ENCODE results near the gene LDB3. TPM values are rescaled to one million over a fixed set of nuclear protein-coding genes. Genes with fewer than 3 reads are reported as not detected.

Gene LDB3
- total RNA-seq, 1 experiment from 2014 or later: 0.03 TPM

DNA sequence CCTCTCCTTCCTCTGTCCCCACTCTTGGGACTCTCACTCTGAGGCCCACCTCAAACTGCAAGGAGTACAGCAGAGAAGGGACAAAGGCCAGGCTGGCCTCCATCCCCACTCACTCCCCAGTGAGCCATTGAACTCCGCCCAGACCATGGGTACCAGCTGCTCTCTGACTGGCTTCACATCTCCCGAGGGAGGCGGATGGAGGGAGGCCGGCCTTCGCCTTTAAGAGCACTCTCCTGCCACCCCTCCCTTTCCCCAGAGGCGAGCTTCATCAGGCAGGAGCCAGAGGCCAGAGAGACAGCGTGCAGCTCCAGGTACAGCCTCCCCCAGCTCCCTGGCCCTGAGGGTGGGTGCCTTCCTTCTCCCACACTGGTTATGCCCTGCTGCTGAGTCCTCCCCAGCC is 1.8 kb upstream of the LDB3 start:
- DNase-seq: no peak
- H3K4me3 ChIP-seq (ENCODE audit: insufficient read depth, low read depth, low read length): no peak overlapping the region
- no peaks in the 10 kb centered on the region; the same call in 1 of the 2 replicates for H3K27me3 ChIP-seq (ENCODE audit: control insufficient read depth, insufficient read depth, low read length)
- H3K36me3 ChIP-seq (replicated peaks; ENCODE audit: control insufficient read depth, insufficient read depth, low read length): no peaks in the 10 kb centered on the region

DNA sequence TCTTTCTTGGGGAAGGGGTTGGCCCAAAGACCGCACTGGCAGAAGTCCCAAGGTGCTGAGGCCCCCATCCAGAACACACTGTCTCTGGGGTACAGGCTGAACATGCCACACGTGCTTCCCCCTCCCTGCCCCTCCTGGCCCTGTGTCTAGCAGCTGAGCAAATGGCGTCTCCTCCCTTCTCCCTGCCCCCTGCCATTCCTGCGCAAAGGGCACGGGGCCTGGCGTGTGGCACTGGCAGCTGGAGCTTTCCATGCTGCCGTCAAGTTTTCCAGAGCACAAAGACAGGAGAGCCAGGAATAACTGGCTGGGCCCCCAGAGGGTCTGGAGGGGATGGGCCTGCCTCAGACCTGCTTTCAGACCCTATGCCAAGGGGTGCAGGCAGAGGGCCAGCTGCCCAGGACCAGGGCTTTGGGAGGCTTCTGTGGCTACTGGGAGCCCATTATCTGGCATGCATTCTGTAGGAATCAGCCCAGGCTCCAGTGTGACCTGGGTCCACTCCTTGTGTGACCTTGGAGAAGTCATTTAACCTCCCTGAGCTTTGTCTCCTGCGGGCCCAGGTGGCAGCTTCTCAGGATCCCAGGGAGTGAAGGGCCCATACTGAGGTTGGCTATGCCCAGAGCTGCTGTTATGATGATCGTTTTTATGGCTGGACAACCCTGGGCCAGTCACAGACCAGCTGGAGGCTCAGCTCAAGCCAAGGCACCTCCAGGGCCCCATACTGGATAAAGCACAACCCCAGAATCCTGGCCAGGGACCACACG is 710 bp upstream of the LDB3 start:
- DNase-seq: no peak
- no peak overlapping the region for H3K4me3 ChIP-seq (ENCODE audit: insufficient read depth, low read depth, low read length)
- H3K27me3 ChIP-seq (ENCODE audit: control insufficient read depth, insufficient read depth, low read length): no peaks in the 10 kb centered on the region; the same call in 1 of the 2 replicates
- no peaks in the 10 kb centered on the region for H3K36me3 ChIP-seq (replicated peaks; ENCODE audit: control insufficient read depth, insufficient read depth, low read length)

DNA sequence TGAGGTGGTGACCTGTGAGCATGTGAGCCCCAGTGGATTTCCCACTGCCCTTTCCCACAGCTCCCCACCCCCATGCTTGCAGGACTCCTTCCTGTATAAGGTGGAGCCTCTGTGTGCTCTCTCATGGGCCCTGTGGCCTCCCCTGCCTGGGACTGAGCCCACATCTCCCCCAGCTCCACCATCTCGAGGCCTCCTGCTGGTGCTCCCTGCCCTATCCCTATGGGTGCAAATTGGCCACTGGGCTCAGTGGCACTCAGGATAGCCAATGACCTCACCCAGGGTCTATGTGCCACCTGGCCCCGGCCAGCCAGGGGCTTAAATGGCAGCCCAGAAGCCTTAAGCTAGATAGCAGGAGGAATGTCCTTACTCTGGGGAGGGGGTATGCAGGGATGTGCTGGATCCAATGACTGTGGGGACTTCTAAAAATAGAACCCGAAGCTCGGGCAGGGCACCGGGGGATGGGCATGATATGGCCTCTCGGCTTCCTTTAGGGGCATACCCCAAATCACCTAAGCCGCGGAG is 2.0 kb downstream of the LDB3 start:
- no peaks in the 10 kb centered on the region for H3K36me3 ChIP-seq (replicated peaks; ENCODE audit: control insufficient read depth, insufficient read depth, low read length)
- H3K27me3 ChIP-seq (ENCODE audit: control insufficient read depth, insufficient read depth, low read length): no peaks in the 10 kb centered on the region
- no peak for DNase-seq
- no peak overlapping the region for H3K4me3 ChIP-seq (ENCODE audit: insufficient read depth, low read depth, low read length)

DNA sequence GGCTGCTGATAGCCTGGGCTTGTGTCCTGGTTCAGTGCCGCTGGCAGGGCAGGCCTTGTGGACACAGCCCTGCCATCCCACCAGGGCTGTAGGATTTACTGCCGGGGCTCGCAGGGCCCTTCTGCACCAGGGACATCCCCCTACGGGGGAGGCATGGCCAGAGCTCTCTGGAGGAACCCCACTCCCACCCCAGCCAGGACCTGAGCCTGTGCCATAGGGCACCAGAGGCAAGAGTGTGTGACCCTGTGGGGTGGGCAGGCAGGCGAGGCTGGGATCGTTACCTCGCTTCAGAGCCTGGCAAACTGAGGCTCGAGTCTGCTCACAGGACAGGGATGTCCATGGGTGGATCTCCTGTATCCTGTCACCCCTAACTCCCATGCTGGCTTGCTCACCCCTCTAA is 2.6 kb downstream of the LDB3 start:
- no peak for DNase-seq
- no peaks in the 10 kb centered on the region for H3K36me3 ChIP-seq (replicated peaks; ENCODE audit: control insufficient read depth, insufficient read depth, low read length)
- H3K27me3 ChIP-seq (ENCODE audit: control insufficient read depth, insufficient read depth, low read length): no peaks in the 10 kb centered on the region
- H3K4me3 ChIP-seq (ENCODE audit: insufficient read depth, low read depth, low read length): no peak overlapping the region

DNA sequence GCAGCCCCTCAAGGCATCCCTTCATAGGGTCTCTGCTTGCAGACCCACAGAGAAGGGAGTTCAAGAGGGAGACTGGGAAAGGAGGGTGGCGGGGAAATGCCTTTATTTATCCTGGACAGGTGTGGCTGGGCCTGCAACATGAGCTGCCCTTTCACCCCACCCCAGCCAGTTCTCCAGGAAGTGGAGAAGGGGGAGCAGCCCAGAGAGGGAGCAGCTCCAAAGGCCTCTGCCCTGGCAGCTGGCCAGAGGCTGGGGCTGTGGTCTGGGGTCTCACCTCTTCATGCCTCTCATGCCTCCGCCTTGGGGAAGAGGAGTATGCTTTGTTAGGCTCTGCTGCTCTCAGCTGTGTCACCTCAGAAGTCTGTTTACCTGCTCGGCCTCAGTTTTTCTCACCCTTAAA is 3.1 kb downstream of the LDB3 start:
- Histone ChIP-seq H3K36me3 (replicated peaks; ENCODE audit: control insufficient read depth, insufficient read depth, low read length) (no peaks in the 10 kb centered on the region), H3K4me3 (ENCODE audit: insufficient read depth, low read depth, low read length) (no peak overlapping the region), H3K27me3 (ENCODE audit: control insufficient read depth, insufficient read depth, low read length) (no peaks in the 10 kb centered on the region)
- no peak for DNase-seq

DNA sequence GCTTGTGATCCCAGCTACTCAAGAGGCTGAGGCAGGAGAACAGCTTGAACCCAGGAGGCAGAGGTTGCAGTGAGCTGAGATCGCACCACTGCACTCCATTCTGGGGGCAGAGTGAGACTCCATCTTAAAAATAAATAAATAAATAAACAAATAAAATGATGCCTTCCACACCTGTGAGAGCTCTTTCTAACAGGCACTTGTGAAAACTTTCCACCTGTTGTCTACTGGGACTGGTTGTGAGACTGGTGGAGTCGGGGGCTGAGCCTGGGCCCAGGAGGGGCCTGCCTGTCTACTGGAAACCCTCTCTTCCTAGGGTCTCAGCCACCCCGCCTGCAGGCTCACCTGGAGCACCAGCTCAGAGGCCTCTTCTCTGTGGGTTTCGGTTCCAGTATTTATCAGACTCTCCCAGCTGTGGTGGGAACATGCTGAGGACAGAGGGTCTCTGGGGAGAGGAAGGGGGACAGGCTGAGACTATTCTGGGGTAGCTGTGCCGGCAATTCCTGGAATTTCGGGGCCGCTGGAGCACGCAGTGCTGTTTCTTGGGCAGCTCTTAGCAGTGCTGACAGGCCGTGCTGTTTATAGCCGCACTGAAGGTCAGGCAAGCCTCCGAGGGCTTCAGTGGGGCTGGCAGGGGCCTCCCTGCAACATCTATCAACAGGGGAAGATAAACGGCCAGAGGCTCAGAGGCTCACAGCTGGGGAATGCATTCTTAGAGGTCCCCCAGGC is 3.8 kb downstream of the LDB3 start:
- no peaks in the 10 kb centered on the region for H3K36me3 ChIP-seq (replicated peaks; ENCODE audit: control insufficient read depth, insufficient read depth, low read length)
- DNase-seq: peak; percentile 80

DNA sequence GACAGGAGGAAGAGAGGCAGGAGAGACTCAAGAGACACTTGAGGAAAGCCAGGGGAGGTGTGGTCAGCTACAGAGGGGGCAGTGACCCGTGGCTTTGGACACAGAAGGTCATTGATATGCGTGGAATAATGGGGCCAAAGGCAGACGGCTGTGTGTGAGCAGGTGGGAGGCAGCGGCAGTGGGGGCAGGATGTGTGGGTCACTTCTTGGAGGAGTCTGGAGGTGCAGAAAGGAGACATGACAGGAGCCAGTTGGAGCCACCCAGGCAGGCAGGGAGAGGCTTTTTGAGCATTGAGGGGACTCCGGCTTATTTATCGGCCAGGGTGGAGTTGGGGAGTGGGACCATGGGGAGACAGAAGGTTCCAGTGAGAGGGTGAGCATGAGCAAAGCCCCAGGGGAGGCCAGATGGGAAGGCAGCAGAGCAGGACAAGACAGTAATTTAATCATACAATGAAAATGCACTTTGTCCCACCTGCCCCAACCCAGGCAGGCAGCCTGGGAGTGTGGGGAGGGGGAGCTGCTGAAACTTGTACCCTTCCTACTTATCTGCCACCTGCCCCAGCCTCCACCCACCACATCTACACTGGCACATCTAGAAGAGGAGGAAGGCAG is 5.0 kb downstream of the LDB3 start:
- DNase-seq: no peak
- no peak overlapping the region for H3K4me3 ChIP-seq (ENCODE audit: insufficient read depth, low read depth, low read length)
- H3K27me3 ChIP-seq (ENCODE audit: control insufficient read depth, insufficient read depth, low read length): no peaks in the 10 kb centered on the region
- H3K36me3 ChIP-seq (replicated peaks; ENCODE audit: control insufficient read depth, insufficient read depth, low read length): no peaks in the 10 kb centered on the region

More for the DNA sequence above, 3.8 kb downstream of the LDB3 start:
- Histone ChIP-seq H3K27me3 (ENCODE audit: control insufficient read depth, insufficient read depth, low read length) (no peaks in the 10 kb centered on the region), H3K4me3 (ENCODE audit: insufficient read depth, low read depth, low read length) (no peak overlapping the region)

DNA sequence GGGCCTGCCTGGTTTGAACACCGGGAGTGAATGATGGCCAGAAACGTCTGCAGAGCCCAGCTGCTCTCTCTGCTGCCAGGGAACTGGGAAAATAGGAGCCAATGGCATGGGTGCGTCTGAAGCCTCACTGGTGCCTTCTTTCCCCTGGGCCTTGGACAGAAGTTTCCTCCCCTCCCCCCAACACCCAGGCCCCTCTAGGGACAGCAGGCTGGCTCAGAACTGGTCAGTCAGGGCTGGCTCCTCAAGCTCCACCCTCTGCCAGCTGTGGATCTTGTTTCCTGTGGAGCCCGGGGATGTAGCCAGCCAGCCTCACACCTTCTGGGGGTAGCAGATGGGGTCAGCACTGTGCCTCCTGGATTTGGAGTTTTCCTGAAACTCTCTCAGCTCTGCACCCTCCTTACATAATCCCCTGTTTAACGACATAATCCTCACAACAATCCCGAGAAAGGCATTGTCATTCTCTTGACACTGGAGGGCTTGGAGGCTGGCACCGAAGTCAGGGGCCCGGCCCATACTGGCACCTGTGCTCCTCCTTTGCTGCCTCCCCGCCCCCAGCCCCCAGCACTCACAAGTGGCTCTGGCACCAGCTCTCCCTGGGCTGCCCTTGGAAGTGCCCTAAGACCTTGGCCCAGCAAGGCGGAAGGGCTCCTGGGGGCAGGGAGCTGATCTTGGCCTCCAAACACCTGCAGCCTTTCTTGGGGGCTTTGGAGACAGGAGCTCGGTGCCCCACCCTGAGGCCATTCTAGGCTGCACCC is 5.7 kb downstream of the LDB3 start:
- H3K36me3 ChIP-seq (replicated peaks; ENCODE audit: control insufficient read depth, insufficient read depth, low read length): no peaks in the 10 kb centered on the region
- no peak overlapping the region for H3K4me3 ChIP-seq (ENCODE audit: insufficient read depth, low read depth, low read length)
- no peaks in the 10 kb centered on the region for H3K27me3 ChIP-seq (ENCODE audit: control insufficient read depth, insufficient read depth, low read length)
- DNase-seq: peak; percentile 80

DNA sequence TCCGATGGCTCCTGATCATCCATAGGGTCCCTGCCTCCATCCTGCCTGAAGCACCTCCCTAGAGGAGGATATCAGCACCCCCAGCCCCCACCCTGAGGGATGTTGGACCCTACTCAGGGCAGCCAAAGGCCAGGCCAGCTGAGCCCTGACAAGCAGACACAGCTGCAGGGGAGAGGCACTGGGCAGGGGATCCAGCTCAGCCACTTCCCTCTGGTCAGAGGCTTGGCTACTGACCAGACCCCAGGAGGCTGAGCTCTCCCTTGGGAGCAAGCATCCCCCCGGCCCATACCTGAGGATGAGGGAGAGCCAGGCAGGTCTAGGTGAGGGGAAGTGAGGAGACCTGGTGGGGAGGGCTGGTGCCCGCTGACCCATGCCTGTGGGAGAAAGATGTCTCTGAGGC is 6.6 kb downstream of the LDB3 start:
- Histone ChIP-seq H3K4me3 (ENCODE audit: insufficient read depth, low read depth, low read length) (no peak overlapping the region), H3K36me3 (replicated peaks; ENCODE audit: control insufficient read depth, insufficient read depth, low read length) (no peaks in the 10 kb centered on the region), H3K27me3 (ENCODE audit: control insufficient read depth, insufficient read depth, low read length) (no peaks in the 10 kb centered on the region)

DNA sequence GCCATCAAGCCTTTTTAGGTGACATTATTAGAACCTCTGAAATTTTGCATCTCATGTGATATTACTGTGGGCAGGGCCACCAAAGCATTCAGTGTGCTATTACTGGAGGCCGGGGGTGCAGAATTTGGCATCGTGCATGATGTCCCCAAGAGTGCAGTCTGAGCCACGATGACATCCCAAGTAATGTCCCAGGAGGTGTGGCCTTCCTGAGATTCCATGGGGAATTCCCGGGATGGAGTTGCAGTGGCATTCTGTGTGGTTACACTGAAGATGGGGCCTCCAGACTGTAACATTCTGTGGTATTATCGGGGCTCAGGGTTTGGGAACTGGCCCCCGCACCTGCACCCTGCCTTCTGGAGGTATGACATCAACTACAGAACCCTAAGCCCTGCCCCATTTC is 9.1 kb downstream of the LDB3 start:
- DNase-seq: no peak
- H3K27me3 ChIP-seq (ENCODE audit: control insufficient read depth, insufficient read depth, low read length): no peaks in the 10 kb centered on the region
- no peaks in the 10 kb centered on the region for H3K36me3 ChIP-seq (replicated peaks; ENCODE audit: control insufficient read depth, insufficient read depth, low read length)
- H3K4me3 ChIP-seq (ENCODE audit: insufficient read depth, low read depth, low read length): no peak overlapping the region

More for the DNA sequence above, 6.6 kb downstream of the LDB3 start:
- DNase-seq: no peak

DNA sequence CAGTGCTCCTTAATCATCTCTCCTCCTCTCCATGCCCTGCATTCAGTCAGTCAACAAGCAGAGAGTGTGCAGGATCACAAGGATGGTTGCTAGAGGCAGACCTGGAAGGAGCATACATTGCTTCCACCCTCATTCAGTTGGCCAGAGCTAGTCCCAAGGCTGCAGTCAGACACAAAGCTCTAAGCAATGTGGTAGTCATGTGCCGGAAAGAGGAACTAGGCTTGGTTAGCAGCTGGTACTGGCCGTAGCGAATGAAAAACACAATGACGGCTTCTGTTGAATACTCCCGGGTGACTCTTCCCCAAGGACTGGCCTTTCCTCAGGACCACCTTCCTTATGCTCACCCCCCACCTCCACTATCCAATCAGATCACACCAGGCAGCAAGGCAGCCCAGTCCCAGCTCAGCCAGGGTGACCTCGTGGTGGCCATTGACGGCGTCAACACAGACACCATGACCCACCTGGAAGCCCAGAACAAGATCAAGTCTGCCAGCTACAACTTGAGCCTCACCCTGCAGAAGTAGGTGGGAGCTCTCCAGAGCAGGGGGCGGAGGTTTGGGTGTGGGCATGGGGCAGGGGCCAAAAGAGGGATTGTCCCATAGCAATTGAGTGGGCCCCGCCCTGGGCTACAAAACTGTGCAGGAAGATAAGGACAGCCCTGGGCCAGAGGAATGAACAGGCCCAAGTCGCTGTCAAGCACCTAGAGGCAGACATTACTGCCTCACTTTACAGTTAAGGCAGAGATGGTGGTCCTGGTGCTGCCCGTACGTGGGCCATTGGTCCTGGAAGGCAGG is 10.9 kb downstream of the LDB3 start:
- no peak for DNase-seq
- no peaks in the 10 kb centered on the region for H3K27me3 ChIP-seq (ENCODE audit: control insufficient read depth, insufficient read depth, low read length)
- no peak overlapping the region for H3K4me3 ChIP-seq (ENCODE audit: insufficient read depth, low read depth, low read length)
- H3K36me3 ChIP-seq (replicated peaks; ENCODE audit: control insufficient read depth, insufficient read depth, low read length): no peaks in the 10 kb centered on the region

DNA sequence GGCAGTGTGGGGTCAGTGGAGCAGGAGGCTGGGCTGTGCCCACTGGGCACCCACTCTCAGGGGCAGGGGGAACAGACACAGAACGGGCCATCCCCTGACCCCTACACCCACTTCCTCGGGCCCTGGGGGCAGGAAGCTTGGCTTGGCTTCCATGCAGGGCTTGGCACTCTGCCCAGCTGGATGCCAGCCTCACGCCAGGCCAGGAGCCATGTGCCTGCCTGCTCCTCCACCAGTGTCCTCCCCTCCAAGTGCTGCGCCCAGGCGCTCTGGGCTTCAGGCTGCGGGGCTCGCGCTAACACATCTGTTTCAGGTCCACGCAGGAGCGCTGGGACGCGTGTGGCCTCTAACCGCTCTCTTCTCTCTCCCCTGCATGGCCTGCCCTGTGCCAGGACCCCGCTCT is 12.7 kb downstream of the LDB3 start:
- Histone ChIP-seq H3K36me3 (replicated peaks; ENCODE audit: control insufficient read depth, insufficient read depth, low read length) (no peaks in the 10 kb centered on the region), H3K27me3 (ENCODE audit: control insufficient read depth, insufficient read depth, low read length) (no peaks in the 10 kb centered on the region), H3K4me3 (ENCODE audit: insufficient read depth, low read depth, low read length) (no peak overlapping the region)
- DNase-seq: no peak

DNA sequence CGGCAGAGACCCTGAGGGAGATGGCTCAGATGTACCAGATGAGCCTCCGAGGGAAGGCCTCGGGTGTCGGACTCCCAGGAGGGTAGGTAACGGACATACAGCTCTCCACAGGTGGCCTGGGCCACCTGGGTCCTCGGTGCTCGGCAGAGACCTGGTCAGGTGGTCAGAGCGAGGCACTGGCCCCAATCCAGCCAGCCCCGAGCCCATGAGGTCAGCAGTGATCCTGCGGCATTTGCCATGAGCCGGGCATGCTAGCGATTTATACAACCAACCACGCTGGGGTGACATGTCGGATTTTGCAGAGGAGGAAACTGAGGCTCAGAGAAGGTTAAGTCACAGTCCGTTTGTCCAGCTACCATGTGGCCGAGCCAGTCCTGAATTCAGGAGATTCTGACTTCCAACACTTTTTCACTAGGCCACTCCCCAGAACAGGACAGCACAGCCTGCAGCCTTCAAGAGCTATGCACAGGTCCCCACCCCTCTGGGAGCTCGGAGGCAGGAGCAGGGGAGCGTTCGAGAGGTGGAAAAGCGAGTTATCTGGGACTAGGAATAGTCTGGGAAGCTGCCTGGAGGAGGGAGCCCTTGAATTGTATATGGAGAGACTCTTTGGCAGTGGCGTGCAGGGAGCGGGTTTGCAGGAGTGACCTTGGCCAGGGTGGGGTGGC is 13.5 kb downstream of the LDB3 start:
- no peak for DNase-seq
- Histone ChIP-seq H3K36me3 (replicated peaks; ENCODE audit: control insufficient read depth, insufficient read depth, low read length) (no peaks in the 10 kb centered on the region), H3K27me3 (ENCODE audit: control insufficient read depth, insufficient read depth, low read length) (no peaks in the 10 kb centered on the region), H3K4me3 (ENCODE audit: insufficient read depth, low read depth, low read length) (no peak overlapping the region)

Data from H7 (cell line).